IMR-90 (cell line): ENCODE data around the gene RRP9. TPM values are rescaled to one million over a fixed set of nuclear protein-coding genes. Genes with fewer than 3 reads are reported as not detected.

Experiments
- ATAC-seq: fragments of 200-7000 bp; cut with Tn5 transposase; 2 replicates; pipeline ENCODE4 v1.9.1; 2020; ENCODE audit warnings: low read depth, mild to moderate bottlenecking, moderate library complexity
- BruUV-seq: library from RNA; stranded (reverse); fragments of 400-500 nt; replicated peaks from 2 replicates; lab custom pipeline; 2021; lab: Mats Ljungman, UMichigan
- CTCF ChIA-PET: fragments of 300-600 bp; formaldehyde crosslinking; extraction: SDS; loops from one replicate; lab custom pipeline; 2021; ENCODE audit warnings: antibody characterized with exemption; lab: Yijun Ruan, JAX
- POLR2A ChIA-PET: fragments of 300-600 bp; sonication (Branson Sonifier 250); formaldehyde crosslinking; loops from one replicate; lab custom pipeline; 2022; ENCODE audit warnings: antibody characterized with exemption; ENCODE audit not compliant: unreplicated experiment; lab: Charles Lee
- DNase-seq: peaks from one replicate; pipeline ENCODE4 v3.0.0; 2013
- H2AFZ ChIP-seq: replicated peaks from 2 replicates; pipeline ENCODE3; 2013; ENCODE audit warnings: low read length, mild to moderate bottlenecking; ENCODE audit not compliant: poor library complexity
- H2AK5ac ChIP-seq: 2 replicates; pipeline ENCODE4 v1.6.1; 2013; ENCODE audit warnings: low read depth, low read length, inconsistent platforms
- H2AK9ac ChIP-seq: replicated peaks from 2 replicates; pipeline ENCODE3; 2013; ENCODE audit warnings: mild to moderate bottlenecking, low read depth, low read length, moderate library complexity; ENCODE audit not compliant: poor library complexity
- H2BK120ac ChIP-seq: 2 replicates; pipeline ENCODE4 v1.6.1; 2013; ENCODE audit warnings: low read depth, low read length, inconsistent platforms
- H2BK15ac ChIP-seq: 3 replicates; pipeline ENCODE4 v1.6.1; 2013; ENCODE audit warnings: low read depth, low read length, inconsistent platforms
- H2BK20ac ChIP-seq: 2 replicates; pipeline ENCODE4 v1.6.1; 2013; ENCODE audit warnings: low read depth, mild to moderate bottlenecking, inconsistent platforms, low read length, moderate library complexity
- H2BK5ac ChIP-seq: 2 replicates; pipeline ENCODE4 v1.6.1; 2013; ENCODE audit warnings: mild to moderate bottlenecking, low read depth, low read length, inconsistent platforms; ENCODE audit not compliant: poor library complexity, severe bottlenecking
- H3K14ac ChIP-seq: replicated peaks from 2 replicates; pipeline ENCODE4 v1.6.1; 2013; ENCODE audit warnings: low read depth, low read length, inconsistent platforms
- H3K18ac ChIP-seq: 2 replicates; pipeline ENCODE4 v1.6.1; 2013; ENCODE audit warnings: low read depth, low read length, control low read depth
- H3K23ac ChIP-seq: 2 replicates; pipeline ENCODE4 v1.6.1; 2013; ENCODE audit warnings: low read depth, low read length, inconsistent platforms
- H3K27ac ChIP-seq: 2 replicates; pipeline ENCODE4 v1.5.1; 2013; ENCODE audit warnings: mild to moderate bottlenecking, control low read depth, low read length; ENCODE audit not compliant: insufficient read depth
- H3K27me3 ChIP-seq: 2 replicates; pipeline ENCODE4 v1.6.1; 2013; ENCODE audit warnings: low read length; ENCODE audit not compliant: control insufficient read depth, insufficient read depth
- H3K36me3 ChIP-seq: 2 replicates; pipeline ENCODE4 v1.6.1; 2013; ENCODE audit warnings: low read length, mixed read lengths; ENCODE audit not compliant: control insufficient read depth, insufficient read depth
- H3K4ac ChIP-seq: 2 replicates; pipeline ENCODE4 v1.6.1; 2013; ENCODE audit warnings: low read depth, low read length, inconsistent platforms
- H3K4me1 ChIP-seq: 2 replicates; pipeline ENCODE4 v1.6.1; 2013; ENCODE audit warnings: low read length, mixed read lengths; ENCODE audit not compliant: control insufficient read depth, insufficient read depth
- H3K4me2 ChIP-seq: 2 replicates; pipeline ENCODE4 v1.6.1; 2013; ENCODE audit warnings: low read depth, mild to moderate bottlenecking, control low read depth, low read length, moderate library complexity
- H3K4me3 ChIP-seq: 2 replicates; pipeline ENCODE4 v1.5.1; 2013; ENCODE audit warnings: low read depth, mild to moderate bottlenecking, control low read depth, low read length, moderate library complexity; ENCODE audit not compliant: insufficient read depth
- H3K56ac ChIP-seq: 2 replicates; pipeline ENCODE4 v1.6.1; 2013; ENCODE audit warnings: low read length, inconsistent platforms; ENCODE audit not compliant: insufficient read depth; ENCODE audit errors: extremely low read depth
- H3K79me1 ChIP-seq, 2 experiments: 2 replicates each; pipeline ENCODE4 v1.6.1; 2013; ENCODE audit warnings: low read length in 2 of 2, inconsistent platforms in 1 of 2, low read depth in 1 of 2
- H3K9ac ChIP-seq: 2 replicates; pipeline ENCODE4 v1.6.1; 2013; ENCODE audit warnings: low read depth, low read length, control low read depth
- H3K9me1 ChIP-seq: 2 replicates; pipeline ENCODE4 v1.6.1; 2013; ENCODE audit warnings: low read length, inconsistent platforms; ENCODE audit not compliant: insufficient read depth
- H3K9me3 ChIP-seq: 2 replicates; pipeline ENCODE4 v1.6.1; 2013; ENCODE audit warnings: low read length; ENCODE audit not compliant: control insufficient read depth, insufficient read depth
- H4K20me1 ChIP-seq: 2 replicates; pipeline ENCODE4 v1.6.1; 2013; ENCODE audit warnings: low read length, inconsistent platforms; ENCODE audit not compliant: insufficient read depth
- H4K5ac ChIP-seq: 2 replicates; pipeline ENCODE4 v1.6.1; 2013; ENCODE audit warnings: mild to moderate bottlenecking, low read depth, low read length, control low read depth
- H4K8ac ChIP-seq, 2 experiments: 2 replicates each; pipeline ENCODE4 v1.6.1; 2013; ENCODE audit warnings: low read depth in 2 of 2, low read length in 2 of 2, control low read depth in 1 of 2, inconsistent platforms in 1 of 2
- H4K91ac ChIP-seq: 2 replicates; pipeline ENCODE4 v1.6.1; 2013; ENCODE audit warnings: low read depth, low read length, inconsistent platforms; ENCODE audit not compliant: insufficient read depth
- BHLHE40 ChIP-seq: fragments of 150-350 bp; IDR thresholded peaks from 2 replicates; pipeline ENCODE4 v1.6.1; 2016; ENCODE audit warnings: mild to moderate bottlenecking, low read depth, low read length
- CEBPB ChIP-seq: IDR thresholded peaks from 2 replicates; pipeline ENCODE4 v1.6.1; 2012; ENCODE audit warnings: low read depth, low read length, improper control_type of control experiment
- CHD1 ChIP-seq: IDR thresholded peaks from 2 replicates; pipeline ENCODE4 v1.6.1; 2012; ENCODE audit warnings: low read depth, low read length, improper control_type of control experiment
- CTCF ChIP-seq: conservative IDR thresholded peaks from 2 replicates; pipeline ENCODE4 v1.5.1; 2012; ENCODE audit warnings: mild to moderate bottlenecking, low read depth, low read length, improper control_type of control experiment
- ELK1 ChIP-seq: fragments of 150-350 bp; IDR thresholded peaks from 2 replicates; pipeline ENCODE4 v1.6.1; 2016; ENCODE audit warnings: low read depth, mild to moderate bottlenecking, low read length, moderate library complexity, borderline replicate concordance
- FOS ChIP-seq: fragments of 150-350 bp; IDR thresholded peaks from 2 replicates; pipeline ENCODE4 v1.6.1; 2016; ENCODE audit warnings: low read depth, low read length
- MAFK ChIP-seq: IDR thresholded peaks from 2 replicates; pipeline ENCODE4 v1.6.1; 2012; ENCODE audit warnings: low read depth, low read length, improper control_type of control experiment
- MAZ ChIP-seq: IDR thresholded peaks from 2 replicates; pipeline ENCODE4 v1.6.1; 2012; ENCODE audit warnings: low read depth, mild to moderate bottlenecking, low read length, improper control_type of control experiment, moderate library complexity, borderline replicate concordance
- MXI1 ChIP-seq: IDR thresholded peaks from 2 replicates; pipeline ENCODE4 v1.6.1; 2012; ENCODE audit warnings: low read depth, mild to moderate bottlenecking, low read length, moderate library complexity, borderline replicate concordance
- NFE2L2 ChIP-seq: fragments of 150-350 bp; IDR thresholded peaks from 2 replicates; pipeline ENCODE4 v1.6.1; 2016; ENCODE audit warnings: low read depth, mild to moderate bottlenecking, low read length
- POLR2A ChIP-seq: IDR thresholded peaks from 2 replicates; pipeline ENCODE4 v1.6.1; 2012; ENCODE audit warnings: mild to moderate bottlenecking, low read depth, low read length
- RAD21 ChIP-seq: IDR thresholded peaks from 2 replicates; pipeline ENCODE4 v1.6.1; 2012; ENCODE audit warnings: low read length, improper control_type of control experiment
- RCOR1 ChIP-seq: IDR thresholded peaks from 2 replicates; pipeline ENCODE4 v1.6.1; 2012; ENCODE audit warnings: mild to moderate bottlenecking, low read length, improper control_type of control experiment; ENCODE audit not compliant: insufficient replicate concordance
- RFX5 ChIP-seq: IDR thresholded peaks from 2 replicates; pipeline ENCODE4 v1.8.0; 2012; ENCODE audit warnings: low read depth, mild to moderate bottlenecking, low read length, moderate library complexity
- SMC3 ChIP-seq: fragments of 150-350 bp; IDR thresholded peaks from 2 replicates; pipeline ENCODE4 v1.6.1; 2016; ENCODE audit warnings: low read depth, mild to moderate bottlenecking, antibody characterized with exemption, low read length, moderate library complexity
- USF2 ChIP-seq: fragments of 150-350 bp; IDR thresholded peaks from 2 replicates; pipeline ENCODE4 v1.6.1; 2017; ENCODE audit warnings: mild to moderate bottlenecking, antibody characterized with exemption, low read length, low read depth
- WGBS, 2 experiments: methylation state at CpG; one replicate each; pipeline versions ENCODE4 v1.1.5 to v1.1.7; 2013; ENCODE audit warnings: missing lambda C conversion rate in 2 of 2; ENCODE audit not compliant: insufficient read length in 1 of 2; ENCODE audit errors: extremely low coverage in 2 of 2; 5-methylcytosine and 5-hydroxymethylcytosine counted together
- dilution Hi-C: fragments of 300-500 bp; cut with HindIII; formaldehyde crosslinking; loops from one replicate; pipeline ENCODE4 v1.14.3; 2018; ENCODE audit warnings: low sequenced_read_pairs; ENCODE audit not compliant: unreplicated experiment
- in situ Hi-C: fragments of 300-500 bp; cut with MboI; formaldehyde crosslinking; loops from 3 replicates; pipeline ENCODE4 v1.14.3; 2019; ENCODE audit warnings: low sequenced_read_pairs, inconsistent platforms, mixed read lengths
- intact Hi-C: fragments of 100-400 bp; cut with micrococcal nuclease; formaldehyde crosslinking; loops from 2 replicates; pipeline ENCODE4 v1.10.0; 2022
- polyA plus RNA-seq, 3 experiments: library from polyadenylated mRNA; depleted of rRNA; stranded (reverse); fragments of >200 nt; gene quantifications; 2 replicates each; pipeline ENCODE4 v1.2.3, GENCODE V29; 2012; ENCODE audit warnings: low replicate concordance in 1 of 3
- total RNA-seq: library from RNA; depleted of rRNA; stranded (reverse); fragments of >200 nt; gene quantifications from 2 replicates; pipeline ENCODE4 v1.2.3, GENCODE V29; 2012

The RRP9 gene
- total and polyA plus RNA-seq, 2 of the 4 experiments (the other 2 are of a cell fraction): 30.9 to 39.8 TPM

GRCh38 chr3:51966922-51967383 lies 25.2 kb upstream of the RRP9 start:
- Histone ChIP-seq H2AFZ (peak overlapping the region; percentile 90), H3K27ac (peak overlapping the region; percentile 76), H2AK9ac (peak overlapping the region; percentile 98), H3K18ac (peak overlapping the region; percentile 90), H3K4me1 (peaks cover 28% of the 10 kb centered on the region), H3K14ac (peak overlapping the region; percentile 98), H3K9me3 (no peaks in the 10 kb centered on the region), H2BK20ac (peak overlapping the region; percentile 57; the same call in 1 of the 2 replicates), H2AK5ac (peak overlapping the region; percentile 98), H3K9ac (peak overlapping the region; percentile 95), H3K23ac (peak overlapping the region; percentile 91), H2BK120ac (peak overlapping the region; percentile 30; the same call in 1 of the 2 replicates), H2BK15ac (no peak overlapping the region; the same call in 2 of the 3 replicates), H3K9me1 (peaks cover 19% of the 10 kb centered on the region), H3K36me3 (no peaks in the 10 kb centered on the region; the same call in 1 of the 2 replicates), H4K5ac (peak overlapping the region; percentile 55), H3K79me1 (peaks cover 36 to 68% of the 10 kb centered on the region in 2 experiments), H3K56ac (peak overlapping the region; percentile 73), H2BK5ac (peak overlapping the region; percentile 44), H4K8ac (peak overlapping the region; percentile 55 to 89), H4K20me1 (peaks cover 13% of the 10 kb centered on the region), H3K4me2 (peak overlapping the region; percentile 99), H3K4ac (peak overlapping the region; percentile 97), H3K4me3 (peak overlapping the region; percentile 70), H3K27me3 (no peaks in the 10 kb centered on the region), H4K91ac (peak overlapping the region; percentile 86)
- TF ChIP-seq MXI1 (no peak), RFX5 (no peak), CEBPB (no peak), MAZ (no peak), CTCF (no peak), MAFK (no peak), USF2 (no peak), FOS (no peak), BHLHE40 (no peak), CHD1 (no peak), RCOR1 (no peak), SMC3 (no peak), ELK1 (no peak), POLR2A (no peak), RAD21 (no peak), NFE2L2 (no peak)
- in situ Hi-C loops (loop anchor here (25.0 kb wide), 1 partner anchor 1630 kb away; the partner anchor contains the start of genes RASSF1, TUSC2 and ZMYND10), dilution Hi-C loops (no loop called here), intact Hi-C loops (no loop called here)
- ATAC-seq (peak; percentile 7), DNase-seq (no peak)
- no TSS peak for BruUV-seq
- ChIA-PET POLR2A (no interaction called here), CTCF (no interaction called here)
- 0% methylated on average over 25 of the region's 33 CpGs; no CpG with 5 or more reads in 1 of the 2 experiments for WGBS, 2 experiments
